WTC11 (cell line): ENCODE measurements around the gene KLHL22. TPM values are rescaled to one million over a fixed set of nuclear protein-coding genes. Genes with fewer than 3 reads are reported as not detected.

Experiments used
- ATAC-seq: fragments of 200-7000 bp; cut with Tn5 transposase; 2 replicates; pipeline ENCODE4 v1.10.0; 2021; ENCODE audit warnings: mild to moderate bottlenecking, moderate library complexity
- CTCF ChIA-PET: fragments of 300-600 bp; sonication (Branson Sonifier 250); formaldehyde crosslinking; loops from one replicate; lab custom pipeline; 2021; ENCODE audit warnings: antibody characterized with exemption; lab: Charles Lee
- POLR2A ChIA-PET: fragments of 350-600 bp; sonication (Branson Sonifier 250); formaldehyde crosslinking; loops from one replicate; lab custom pipeline; 2021; ENCODE audit warnings: antibody characterized with exemption; lab: Charles Lee
- DNase-seq: peaks from one replicate; pipeline ENCODE4 v3.0.0; 2021; ENCODE audit warnings: low spot score
- H3K27ac Mint-ChIP-seq: 2 replicates; pipeline ENCODE4 v1.8.0; 2021; ENCODE audit warnings: mixed read lengths
- H3K27me3 Mint-ChIP-seq: 2 replicates; pipeline ENCODE4 v1.8.0; 2021; ENCODE audit warnings: low read depth, mild to moderate bottlenecking, moderate library complexity, mixed read lengths
- H3K36me3 Mint-ChIP-seq: 2 replicates; pipeline ENCODE4 v1.8.0; 2021; ENCODE audit warnings: mixed read lengths
- H3K4me1 Mint-ChIP-seq: 2 replicates; pipeline ENCODE4 v1.8.0; 2022; ENCODE audit warnings: mixed read lengths
- H3K4me3 Mint-ChIP-seq: 2 replicates; pipeline ENCODE4 v1.8.0; 2021; ENCODE audit warnings: mild to moderate bottlenecking, moderate library complexity, mixed read lengths
- H3K9me3 Mint-ChIP-seq: 2 replicates; pipeline ENCODE4 v1.8.0; 2021; ENCODE audit warnings: mixed read lengths
- ATF1 ChIP-seq: sonication (generic); formaldehyde crosslinking; IDR thresholded peaks from 2 replicates; pipeline ENCODE4 v1.8.1; 2023; ENCODE audit warnings: mild to moderate bottlenecking, moderate library complexity, missing genetic modification reagents
- CREB1 ChIP-seq: sonication (generic); formaldehyde crosslinking; IDR thresholded peaks from 2 replicates; pipeline ENCODE4 v1.8.0; 2023; ENCODE audit warnings: mild to moderate bottlenecking, missing genetic modification reagents
- ESRRA ChIP-seq: sonication (generic); formaldehyde crosslinking; IDR thresholded peaks from 2 replicates; pipeline ENCODE4 v1.8.1; 2022; ENCODE audit warnings: mild to moderate bottlenecking, missing genetic modification reagents, borderline replicate concordance
- FOXJ3 ChIP-seq: sonication (generic); formaldehyde crosslinking; IDR thresholded peaks from 2 replicates; pipeline ENCODE4 v1.9.0; 2021; ENCODE audit warnings: missing genetic modification reagents, mild to moderate bottlenecking, borderline replicate concordance
- FOXK1 ChIP-seq: sonication (generic); formaldehyde crosslinking; IDR thresholded peaks from 2 replicates; pipeline ENCODE4 v1.8.0; 2022; ENCODE audit warnings: mild to moderate bottlenecking, moderate library complexity, missing genetic modification reagents
- JAZF1 ChIP-seq: fragments of 250-450 bp; sonication (Bioruptor Pico); IDR thresholded peaks from 2 replicates; pipeline ENCODE4 v1.9.0; 2021; ENCODE audit warnings: moderate library complexity, mild to moderate bottlenecking, inconsistent platforms
- MXD4 ChIP-seq: fragments of 250-450 bp; sonication (Bioruptor Pico); IDR thresholded peaks from 2 replicates; pipeline ENCODE4 v1.8.0; 2021; ENCODE audit warnings: mild to moderate bottlenecking, moderate library complexity, borderline replicate concordance
- MYBL2 ChIP-seq: sonication (generic); formaldehyde crosslinking; IDR thresholded peaks from 2 replicates; pipeline ENCODE4 v1.8.1; 2023; ENCODE audit warnings: mild to moderate bottlenecking, moderate library complexity, missing genetic modification reagents
- PRRX2 ChIP-seq: fragments of 250-450 bp; sonication (Bioruptor Pico); IDR thresholded peaks from 2 replicates; pipeline ENCODE4 v1.8.0; 2021; ENCODE audit warnings: mild to moderate bottlenecking
- ZNF219 ChIP-seq: sonication (generic); formaldehyde crosslinking; IDR thresholded peaks from 2 replicates; pipeline ENCODE4 v1.8.0; 2023; ENCODE audit warnings: missing genetic modification reagents, mild to moderate bottlenecking, borderline replicate concordance
- total RNA-seq: library from RNA; stranded (reverse); gene quantifications from 3 replicates; pipeline ENCODE4 v1.2.3, GENCODE V29; 2021
- TF ChIP-seq, protein P1 (sequence below): fragments of 250-450 bp; sonication (Bioruptor Pico); IDR thresholded peaks from 2 replicates; pipeline ENCODE4 v1.9.0; 2021; ENCODE audit warnings: mild to moderate bottlenecking, borderline replicate concordance
- TF ChIP-seq, protein P2 (sequence below): sonication (generic); formaldehyde crosslinking; conservative IDR thresholded peaks from 2 replicates; pipeline ENCODE4 v1.8.1; 2023; ENCODE audit warnings: mild to moderate bottlenecking, low read depth, missing genetic modification reagents, moderate library complexity
- TF ChIP-seq, protein P3 (sequence below): sonication (generic); formaldehyde crosslinking; IDR thresholded peaks from 2 replicates; pipeline ENCODE4 v1.8.1; 2022; ENCODE audit warnings: low read depth, missing genetic modification reagents, borderline replicate concordance
- TF ChIP-seq, protein P4 (sequence below): sonication (generic); formaldehyde crosslinking; conservative IDR thresholded peaks from 2 replicates; pipeline ENCODE4 v1.8.1; 2022; ENCODE audit warnings: mild to moderate bottlenecking, missing genetic modification reagents
- TF ChIP-seq, protein P5 (sequence below): sonication (generic); formaldehyde crosslinking; IDR thresholded peaks from 2 replicates; pipeline ENCODE4 v1.8.1; 2023; ENCODE audit warnings: mild to moderate bottlenecking, moderate library complexity, missing genetic modification reagents
- TF ChIP-seq, protein P6 (sequence below): fragments of 250-450 bp; sonication (Bioruptor Pico); IDR thresholded peaks from 2 replicates; pipeline ENCODE4 v1.9.0; 2021; ENCODE audit warnings: mild to moderate bottlenecking
- TF ChIP-seq, protein P7 (sequence below): sonication (generic); formaldehyde crosslinking; IDR thresholded peaks from 2 replicates; pipeline ENCODE4 v1.8.0; 2023; ENCODE audit warnings: missing genetic modification reagents, mild to moderate bottlenecking, borderline replicate concordance
- TF ChIP-seq, protein P8 (sequence below): sonication (generic); formaldehyde crosslinking; IDR thresholded peaks from 2 replicates; pipeline ENCODE4 v1.8.0; 2022; ENCODE audit warnings: mild to moderate bottlenecking, missing genetic modification reagents

The KLHL22 gene
- total RNA-seq, 1 experiment from 2014 or later, result 15.7 TPM

DNA sequence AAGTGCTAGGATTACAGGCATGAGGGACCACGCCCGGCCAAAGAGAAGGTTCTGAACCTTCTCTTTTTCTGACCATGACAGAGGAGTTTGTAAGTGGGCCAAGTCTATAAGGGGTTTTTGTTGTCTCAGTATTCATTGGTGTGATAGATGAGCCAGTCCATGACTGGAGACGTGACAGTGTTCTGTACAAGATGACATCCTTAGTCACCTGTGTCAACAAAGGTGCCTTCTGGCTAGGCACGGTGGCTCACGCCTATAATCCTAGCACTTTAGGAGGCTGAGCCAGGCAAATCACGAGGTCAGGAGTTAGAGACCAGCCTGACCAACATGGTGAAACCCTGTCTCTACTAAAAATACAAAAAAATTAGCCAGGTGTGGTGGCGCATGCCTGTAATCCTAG, 4.2 kb upstream of the KLHL22 start:
- ChIA-PET CTCF (interaction anchor here (1.3 kb wide), 1 partner anchor 82 kb away, joined by 4 read pairs; no protein-coding TSS in a partner anchor), POLR2A (no interaction called here)
- DNase-seq, result no peak
- ATAC-seq, result no peak
- Mint-ChIP-seq H3K9me3 (no peaks in the 10 kb centered on the region), H3K4me3 (no peak overlapping the region), H3K36me3 (peaks cover 19% of the 10 kb centered on the region), H3K4me1 (peaks cover 12% of the 10 kb centered on the region), H3K27me3 (peaks cover 4% of the 10 kb centered on the region), H3K27ac (no peak overlapping the region)
- TF ChIP-seq, protein P1, sequence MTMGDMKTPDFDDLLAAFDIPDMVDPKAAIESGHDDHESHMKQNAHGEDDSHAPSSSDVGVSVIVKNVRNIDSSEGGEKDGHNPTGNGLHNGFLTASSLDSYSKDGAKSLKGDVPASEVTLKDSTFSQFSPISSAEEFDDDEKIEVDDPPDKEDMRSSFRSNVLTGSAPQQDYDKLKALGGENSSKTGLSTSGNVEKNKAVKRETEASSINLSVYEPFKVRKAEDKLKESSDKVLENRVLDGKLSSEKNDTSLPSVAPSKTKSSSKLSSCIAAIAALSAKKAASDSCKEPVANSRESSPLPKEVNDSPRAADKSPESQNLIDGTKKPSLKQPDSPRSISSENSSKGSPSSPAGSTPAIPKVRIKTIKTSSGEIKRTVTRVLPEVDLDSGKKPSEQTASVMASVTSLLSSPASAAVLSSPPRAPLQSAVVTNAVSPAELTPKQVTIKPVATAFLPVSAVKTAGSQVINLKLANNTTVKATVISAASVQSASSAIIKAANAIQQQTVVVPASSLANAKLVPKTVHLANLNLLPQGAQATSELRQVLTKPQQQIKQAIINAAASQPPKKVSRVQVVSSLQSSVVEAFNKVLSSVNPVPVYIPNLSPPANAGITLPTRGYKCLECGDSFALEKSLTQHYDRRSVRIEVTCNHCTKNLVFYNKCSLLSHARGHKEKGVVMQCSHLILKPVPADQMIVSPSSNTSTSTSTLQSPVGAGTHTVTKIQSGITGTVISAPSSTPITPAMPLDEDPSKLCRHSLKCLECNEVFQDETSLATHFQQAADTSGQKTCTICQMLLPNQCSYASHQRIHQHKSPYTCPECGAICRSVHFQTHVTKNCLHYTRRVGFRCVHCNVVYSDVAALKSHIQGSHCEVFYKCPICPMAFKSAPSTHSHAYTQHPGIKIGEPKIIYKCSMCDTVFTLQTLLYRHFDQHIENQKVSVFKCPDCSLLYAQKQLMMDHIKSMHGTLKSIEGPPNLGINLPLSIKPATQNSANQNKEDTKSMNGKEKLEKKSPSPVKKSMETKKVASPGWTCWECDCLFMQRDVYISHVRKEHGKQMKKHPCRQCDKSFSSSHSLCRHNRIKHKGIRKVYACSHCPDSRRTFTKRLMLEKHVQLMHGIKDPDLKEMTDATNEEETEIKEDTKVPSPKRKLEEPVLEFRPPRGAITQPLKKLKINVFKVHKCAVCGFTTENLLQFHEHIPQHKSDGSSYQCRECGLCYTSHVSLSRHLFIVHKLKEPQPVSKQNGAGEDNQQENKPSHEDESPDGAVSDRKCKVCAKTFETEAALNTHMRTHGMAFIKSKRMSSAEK (CRISPR knock-in tag), result no peak
- TF ChIP-seq FOXJ3 (CRISPR knock-in tag), result no peak
- TF ChIP-seq MXD4 (CRISPR knock-in tag), result no peak
- no peak for TF ChIP-seq CREB1
- TF ChIP-seq ESRRA, result no peak
- TF ChIP-seq, protein P2, sequence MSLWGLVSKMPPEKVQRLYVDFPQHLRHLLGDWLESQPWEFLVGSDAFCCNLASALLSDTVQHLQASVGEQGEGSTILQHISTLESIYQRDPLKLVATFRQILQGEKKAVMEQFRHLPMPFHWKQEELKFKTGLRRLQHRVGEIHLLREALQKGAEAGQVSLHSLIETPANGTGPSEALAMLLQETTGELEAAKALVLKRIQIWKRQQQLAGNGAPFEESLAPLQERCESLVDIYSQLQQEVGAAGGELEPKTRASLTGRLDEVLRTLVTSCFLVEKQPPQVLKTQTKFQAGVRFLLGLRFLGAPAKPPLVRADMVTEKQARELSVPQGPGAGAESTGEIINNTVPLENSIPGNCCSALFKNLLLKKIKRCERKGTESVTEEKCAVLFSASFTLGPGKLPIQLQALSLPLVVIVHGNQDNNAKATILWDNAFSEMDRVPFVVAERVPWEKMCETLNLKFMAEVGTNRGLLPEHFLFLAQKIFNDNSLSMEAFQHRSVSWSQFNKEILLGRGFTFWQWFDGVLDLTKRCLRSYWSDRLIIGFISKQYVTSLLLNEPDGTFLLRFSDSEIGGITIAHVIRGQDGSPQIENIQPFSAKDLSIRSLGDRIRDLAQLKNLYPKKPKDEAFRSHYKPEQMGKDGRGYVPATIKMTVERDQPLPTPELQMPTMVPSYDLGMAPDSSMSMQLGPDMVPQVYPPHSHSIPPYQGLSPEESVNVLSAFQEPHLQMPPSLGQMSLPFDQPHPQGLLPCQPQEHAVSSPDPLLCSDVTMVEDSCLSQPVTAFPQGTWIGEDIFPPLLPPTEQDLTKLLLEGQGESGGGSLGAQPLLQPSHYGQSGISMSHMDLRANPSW, result no peak
- TF ChIP-seq, protein P3, sequence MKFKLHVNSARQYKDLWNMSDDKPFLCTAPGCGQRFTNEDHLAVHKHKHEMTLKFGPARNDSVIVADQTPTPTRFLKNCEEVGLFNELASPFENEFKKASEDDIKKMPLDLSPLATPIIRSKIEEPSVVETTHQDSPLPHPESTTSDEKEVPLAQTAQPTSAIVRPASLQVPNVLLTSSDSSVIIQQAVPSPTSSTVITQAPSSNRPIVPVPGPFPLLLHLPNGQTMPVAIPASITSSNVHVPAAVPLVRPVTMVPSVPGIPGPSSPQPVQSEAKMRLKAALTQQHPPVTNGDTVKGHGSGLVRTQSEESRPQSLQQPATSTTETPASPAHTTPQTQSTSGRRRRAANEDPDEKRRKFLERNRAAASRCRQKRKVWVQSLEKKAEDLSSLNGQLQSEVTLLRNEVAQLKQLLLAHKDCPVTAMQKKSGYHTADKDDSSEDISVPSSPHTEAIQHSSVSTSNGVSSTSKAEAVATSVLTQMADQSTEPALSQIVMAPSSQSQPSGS, result no peak
- TF ChIP-seq, protein P4, sequence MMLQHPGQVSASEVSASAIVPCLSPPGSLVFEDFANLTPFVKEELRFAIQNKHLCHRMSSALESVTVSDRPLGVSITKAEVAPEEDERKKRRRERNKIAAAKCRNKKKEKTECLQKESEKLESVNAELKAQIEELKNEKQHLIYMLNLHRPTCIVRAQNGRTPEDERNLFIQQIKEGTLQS (CRISPR knock-in tag), result no peak
- TF ChIP-seq FOXK1 (CRISPR knock-in tag), result no peak
- TF ChIP-seq ATF1 (CRISPR knock-in tag), result no peak
- TF ChIP-seq, protein P5, sequence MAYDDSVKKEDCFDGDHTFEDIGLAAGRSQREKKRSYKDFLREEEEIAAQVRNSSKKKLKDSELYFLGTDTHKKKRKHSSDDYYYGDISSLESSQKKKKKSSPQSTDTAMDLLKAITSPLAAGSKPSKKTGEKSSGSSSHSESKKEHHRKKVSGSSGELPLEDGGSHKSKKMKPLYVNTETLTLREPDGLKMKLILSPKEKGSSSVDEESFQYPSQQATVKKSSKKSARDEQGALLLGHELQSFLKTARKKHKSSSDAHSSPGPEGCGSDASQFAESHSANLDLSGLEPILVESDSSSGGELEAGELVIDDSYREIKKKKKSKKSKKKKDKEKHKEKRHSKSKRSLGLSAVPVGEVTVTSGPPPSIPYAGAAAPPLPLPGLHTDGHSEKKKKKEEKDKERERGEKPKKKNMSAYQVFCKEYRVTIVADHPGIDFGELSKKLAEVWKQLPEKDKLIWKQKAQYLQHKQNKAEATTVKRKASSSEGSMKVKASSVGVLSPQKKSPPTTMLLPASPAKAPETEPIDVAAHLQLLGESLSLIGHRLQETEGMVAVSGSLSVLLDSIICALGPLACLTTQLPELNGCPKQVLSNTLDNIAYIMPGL (CRISPR knock-in tag), result no peak
- TF ChIP-seq PRRX2, result no peak
- no peak for TF ChIP-seq ZNF219 (CRISPR knock-in tag)
- no peak for TF ChIP-seq JAZF1 (CRISPR knock-in tag)

DNA sequence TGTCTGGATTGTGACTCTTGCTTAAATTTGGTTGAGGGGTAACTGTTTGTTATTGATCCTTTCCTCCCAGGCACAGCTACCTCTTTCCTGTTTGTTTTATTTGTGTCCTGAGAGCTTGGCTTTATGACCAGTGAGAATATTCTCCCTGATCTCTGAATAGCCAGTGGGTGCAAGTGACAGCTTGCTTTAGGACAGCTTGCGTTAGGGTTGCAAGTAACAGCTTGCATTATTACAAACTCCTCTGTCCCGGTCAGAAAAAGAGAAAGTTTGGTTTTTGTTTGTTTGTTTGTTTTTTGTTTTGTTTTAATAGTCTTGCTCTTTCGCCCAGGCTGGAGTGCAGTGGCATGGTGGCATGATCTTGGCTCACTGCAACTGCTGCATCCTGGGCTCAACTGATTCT, 3.3 kb upstream of the KLHL22 start:
- ChIA-PET POLR2A (no interaction called here), CTCF (interaction anchor here (1.3 kb wide), 1 partner anchor 81 kb away, joined by 4 read pairs; no protein-coding TSS in a partner anchor)
- peaks cover 12% of the 10 kb centered on the region for H3K27me3 Mint-ChIP-seq
- DNase-seq (no peak), ATAC-seq (no peak)
- H3K36me3 Mint-ChIP-seq, result peaks cover 19% of the 10 kb centered on the region
- no peaks in the 10 kb centered on the region for H3K9me3 Mint-ChIP-seq
- no peak overlapping the region; the same call in 1 of the 2 replicates for H3K27ac Mint-ChIP-seq
- peaks cover 16% of the 10 kb centered on the region for H3K4me1 Mint-ChIP-seq
- no peak overlapping the region for H3K4me3 Mint-ChIP-seq
- TF ChIP-seq FOXK1 (CRISPR knock-in tag), result no peak
- TF ChIP-seq, protein P6, sequence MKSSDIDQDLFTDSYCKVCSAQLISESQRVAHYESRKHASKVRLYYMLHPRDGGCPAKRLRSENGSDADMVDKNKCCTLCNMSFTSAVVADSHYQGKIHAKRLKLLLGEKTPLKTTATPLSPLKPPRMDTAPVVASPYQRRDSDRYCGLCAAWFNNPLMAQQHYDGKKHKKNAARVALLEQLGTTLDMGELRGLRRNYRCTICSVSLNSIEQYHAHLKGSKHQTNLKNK (CRISPR knock-in tag), result no peak
- TF ChIP-seq MYBL2 (CRISPR knock-in tag), result no peak
- TF ChIP-seq, protein P7, sequence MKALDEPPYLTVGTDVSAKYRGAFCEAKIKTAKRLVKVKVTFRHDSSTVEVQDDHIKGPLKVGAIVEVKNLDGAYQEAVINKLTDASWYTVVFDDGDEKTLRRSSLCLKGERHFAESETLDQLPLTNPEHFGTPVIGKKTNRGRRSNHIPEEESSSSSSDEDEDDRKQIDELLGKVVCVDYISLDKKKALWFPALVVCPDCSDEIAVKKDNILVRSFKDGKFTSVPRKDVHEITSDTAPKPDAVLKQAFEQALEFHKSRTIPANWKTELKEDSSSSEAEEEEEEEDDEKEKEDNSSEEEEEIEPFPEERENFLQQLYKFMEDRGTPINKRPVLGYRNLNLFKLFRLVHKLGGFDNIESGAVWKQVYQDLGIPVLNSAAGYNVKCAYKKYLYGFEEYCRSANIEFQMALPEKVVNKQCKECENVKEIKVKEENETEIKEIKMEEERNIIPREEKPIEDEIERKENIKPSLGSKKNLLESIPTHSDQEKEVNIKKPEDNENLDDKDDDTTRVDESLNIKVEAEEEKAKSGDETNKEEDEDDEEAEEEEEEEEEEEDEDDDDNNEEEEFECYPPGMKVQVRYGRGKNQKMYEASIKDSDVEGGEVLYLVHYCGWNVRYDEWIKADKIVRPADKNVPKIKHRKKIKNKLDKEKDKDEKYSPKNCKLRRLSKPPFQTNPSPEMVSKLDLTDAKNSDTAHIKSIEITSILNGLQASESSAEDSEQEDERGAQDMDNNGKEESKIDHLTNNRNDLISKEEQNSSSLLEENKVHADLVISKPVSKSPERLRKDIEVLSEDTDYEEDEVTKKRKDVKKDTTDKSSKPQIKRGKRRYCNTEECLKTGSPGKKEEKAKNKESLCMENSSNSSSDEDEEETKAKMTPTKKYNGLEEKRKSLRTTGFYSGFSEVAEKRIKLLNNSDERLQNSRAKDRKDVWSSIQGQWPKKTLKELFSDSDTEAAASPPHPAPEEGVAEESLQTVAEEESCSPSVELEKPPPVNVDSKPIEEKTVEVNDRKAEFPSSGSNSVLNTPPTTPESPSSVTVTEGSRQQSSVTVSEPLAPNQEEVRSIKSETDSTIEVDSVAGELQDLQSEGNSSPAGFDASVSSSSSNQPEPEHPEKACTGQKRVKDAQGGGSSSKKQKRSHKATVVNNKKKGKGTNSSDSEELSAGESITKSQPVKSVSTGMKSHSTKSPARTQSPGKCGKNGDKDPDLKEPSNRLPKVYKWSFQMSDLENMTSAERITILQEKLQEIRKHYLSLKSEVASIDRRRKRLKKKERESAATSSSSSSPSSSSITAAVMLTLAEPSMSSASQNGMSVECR (CRISPR knock-in tag), result no peak
- TF ChIP-seq, protein P8, sequence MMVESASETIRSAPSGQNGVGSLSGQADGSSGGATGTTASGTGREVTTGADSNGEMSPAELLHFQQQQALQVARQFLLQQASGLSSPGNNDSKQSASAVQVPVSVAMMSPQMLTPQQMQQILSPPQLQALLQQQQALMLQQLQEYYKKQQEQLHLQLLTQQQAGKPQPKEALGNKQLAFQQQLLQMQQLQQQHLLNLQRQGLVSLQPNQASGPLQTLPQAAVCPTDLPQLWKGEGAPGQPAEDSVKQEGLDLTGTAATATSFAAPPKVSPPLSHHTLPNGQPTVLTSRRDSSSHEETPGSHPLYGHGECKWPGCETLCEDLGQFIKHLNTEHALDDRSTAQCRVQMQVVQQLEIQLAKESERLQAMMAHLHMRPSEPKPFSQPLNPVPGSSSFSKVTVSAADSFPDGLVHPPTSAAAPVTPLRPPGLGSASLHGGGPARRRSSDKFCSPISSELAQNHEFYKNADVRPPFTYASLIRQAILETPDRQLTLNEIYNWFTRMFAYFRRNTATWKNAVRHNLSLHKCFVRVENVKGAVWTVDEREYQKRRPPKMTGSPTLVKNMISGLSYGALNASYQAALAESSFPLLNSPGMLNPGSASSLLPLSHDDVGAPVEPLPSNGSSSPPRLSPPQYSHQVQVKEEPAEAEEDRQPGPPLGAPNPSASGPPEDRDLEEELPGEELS (CRISPR knock-in tag), result no peak
